NCI-H1694 (cell line): ENCODE data around the gene NT5DC3.
"Not testable (repeated sequence)": the region's sequence is repeated elsewhere in the genome, so short reads cannot be mapped to it uniquely, and the experiment has no call there.

Experiments used
- DNase-seq: peaks from one replicate; lab custom pipeline; 2025; lab: John Stamatoyannopoulos, UW

Gene NT5DC3

GRCh38 chr12:103832048-103832997 is 8.7 kb downstream of the NT5DC3 start:
- no peak for DNase-seq

DNA sequence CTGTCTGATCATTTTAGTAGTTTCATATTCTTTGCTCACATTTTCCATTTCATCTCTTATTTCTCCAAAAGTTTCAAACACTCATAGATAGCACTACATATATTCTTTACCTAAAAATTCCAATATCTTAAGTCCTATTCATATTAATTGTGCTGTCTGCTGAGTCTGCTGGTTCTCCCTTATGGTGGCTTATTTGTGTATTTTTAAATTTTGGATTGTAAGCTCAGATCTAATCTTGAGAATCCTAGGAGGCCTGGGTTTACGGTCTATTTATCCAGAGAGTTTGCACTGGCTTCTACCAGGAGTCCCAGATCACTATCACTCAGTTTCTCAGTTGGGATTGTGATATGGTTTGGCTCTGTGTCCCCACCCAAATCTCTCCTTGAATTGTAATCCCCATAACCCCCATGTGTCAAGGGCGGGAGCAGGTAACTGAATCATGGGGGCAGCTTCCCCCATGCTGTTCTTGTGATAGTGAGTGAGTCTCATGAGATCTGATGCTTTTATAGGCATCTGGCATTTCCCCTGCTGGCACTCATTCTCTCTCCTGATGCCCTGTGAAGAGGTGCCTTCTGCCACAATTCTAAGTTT is 10.2 kb downstream of the NT5DC3 start:
- DNase-seq: no peak

- DNase-seq: no peak
These were observed 10.9 kb downstream of the NT5DC3 start for GRCh38 chr12:103830025-103830725.

- DNase-seq: no peak
These were observed 11.9 kb downstream of the NT5DC3 start for GRCh38 chr12:103829092-103829491.

GRCh38 chr12:103827911-103828391 is 13.1 kb downstream of the NT5DC3 start:
- no peak for DNase-seq

GRCh38 chr12:103824845-103825244 is 16.2 kb downstream of the NT5DC3 start:
- no peak for DNase-seq

- no peak for DNase-seq
These were observed 16.7 kb downstream of the NT5DC3 start for GRCh38 chr12:103824290-103824689.

GRCh38 chr12:103823871-103824270 is 17.2 kb downstream of the NT5DC3 start:
- DNase-seq: no peak

DNA sequence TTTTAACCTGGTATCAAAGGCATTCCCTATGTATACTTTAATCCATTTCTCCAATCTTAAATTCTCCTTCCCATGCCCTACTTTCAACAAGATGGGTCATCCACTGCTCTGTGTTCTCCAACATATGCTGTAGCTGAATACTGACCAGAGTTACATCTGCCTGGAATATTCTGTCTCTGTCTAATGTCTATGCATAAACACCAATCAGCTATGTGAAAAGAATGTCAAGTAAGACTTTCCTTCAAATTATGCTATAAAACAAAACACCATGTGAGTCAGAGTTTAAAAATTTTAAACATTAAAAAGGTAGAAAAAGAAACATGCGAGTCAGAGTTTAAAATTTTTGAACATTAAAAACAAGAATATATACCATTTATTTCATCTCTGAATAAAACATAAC is 19.3 kb downstream of the NT5DC3 start:
- no peak for DNase-seq

DNA sequence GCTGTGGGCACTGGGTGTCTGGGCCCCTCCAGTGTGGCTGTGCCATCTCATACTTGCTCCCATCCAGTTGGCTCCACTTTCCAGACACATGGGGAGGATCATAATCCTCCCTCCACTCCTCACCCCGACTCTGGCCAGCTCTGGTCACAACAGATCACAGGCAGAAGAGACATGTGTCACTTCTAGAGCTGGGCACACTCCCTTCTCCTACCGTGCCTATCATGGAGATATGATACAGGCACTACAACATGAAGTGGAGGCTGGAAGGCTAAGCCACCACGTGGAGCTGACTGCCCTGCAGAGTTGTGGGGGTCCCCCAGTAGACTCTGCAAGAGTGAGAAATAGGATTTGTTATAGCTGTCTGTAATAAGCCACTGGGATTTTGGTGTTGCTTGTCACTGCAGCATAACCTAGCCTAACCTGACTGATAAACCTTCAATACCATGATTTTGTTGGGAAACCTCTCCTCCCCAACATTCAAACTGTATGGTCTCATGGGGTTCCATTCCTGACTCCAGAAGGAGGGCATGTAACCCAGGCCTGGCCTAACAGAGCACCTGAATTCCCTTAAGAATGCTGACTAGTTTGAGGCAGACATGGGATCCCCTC is 20.0 kb downstream of the NT5DC3 start:
- no peak for DNase-seq

DNA sequence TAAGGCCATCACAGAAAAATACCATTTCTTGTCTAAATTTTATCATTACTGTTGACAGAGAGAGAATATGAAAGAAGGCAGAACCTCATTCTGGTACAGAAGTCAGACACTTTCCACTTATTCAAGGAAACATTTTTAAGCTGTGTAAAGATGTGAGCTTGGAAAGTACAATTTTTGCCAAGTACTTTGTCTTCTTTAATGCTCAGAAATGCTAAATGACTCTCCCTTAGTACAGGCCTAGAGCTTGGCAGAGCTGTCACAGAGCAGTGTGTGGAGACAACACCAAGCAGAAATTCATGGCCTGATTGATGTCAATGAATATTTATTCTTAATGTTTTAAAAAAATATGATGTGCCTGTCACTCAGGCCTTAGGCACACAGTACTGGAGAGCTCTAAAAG is 20.7 kb downstream of the NT5DC3 start:
- DNase-seq: no peak

DNA sequence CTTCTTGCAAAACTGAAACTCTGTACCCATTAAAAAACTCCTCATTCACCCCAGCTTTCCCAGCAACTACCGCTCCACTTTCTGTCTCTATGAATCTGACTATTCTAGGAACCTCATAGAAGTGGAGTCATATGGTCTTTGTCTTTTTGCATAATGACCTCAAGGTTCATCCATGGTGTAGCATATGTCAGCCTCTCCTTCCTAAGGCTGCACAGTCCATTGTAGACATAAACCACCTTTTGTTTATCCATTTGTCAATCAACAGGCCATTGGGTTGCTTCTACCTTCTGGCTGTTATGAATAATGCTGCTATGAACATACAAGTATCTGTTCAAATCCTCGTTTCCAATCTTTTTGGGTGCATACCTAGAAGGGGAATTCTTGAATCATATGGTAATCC is 21.1 kb downstream of the NT5DC3 start:
- DNase-seq: no peak

DNA sequence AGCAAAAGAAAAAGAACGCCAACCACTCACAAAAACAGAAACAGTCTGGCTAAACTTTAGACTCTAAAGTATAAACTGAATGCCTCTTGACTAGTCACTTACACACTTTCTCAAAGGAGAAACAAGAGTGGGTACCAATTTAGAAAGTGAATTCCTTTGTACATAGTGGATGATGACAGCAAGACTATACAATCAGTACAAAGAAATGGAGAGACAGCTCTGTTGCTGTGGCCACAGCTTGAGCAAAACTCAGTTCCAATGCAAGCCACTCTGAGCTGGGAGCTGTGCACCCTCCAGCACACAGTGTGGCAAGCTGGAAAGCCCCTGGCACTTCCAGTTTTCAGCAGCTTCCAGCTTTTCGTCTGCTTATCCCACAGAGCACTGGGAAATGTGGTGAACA is 21.7 kb downstream of the NT5DC3 start:
- DNase-seq: no peak

DNA sequence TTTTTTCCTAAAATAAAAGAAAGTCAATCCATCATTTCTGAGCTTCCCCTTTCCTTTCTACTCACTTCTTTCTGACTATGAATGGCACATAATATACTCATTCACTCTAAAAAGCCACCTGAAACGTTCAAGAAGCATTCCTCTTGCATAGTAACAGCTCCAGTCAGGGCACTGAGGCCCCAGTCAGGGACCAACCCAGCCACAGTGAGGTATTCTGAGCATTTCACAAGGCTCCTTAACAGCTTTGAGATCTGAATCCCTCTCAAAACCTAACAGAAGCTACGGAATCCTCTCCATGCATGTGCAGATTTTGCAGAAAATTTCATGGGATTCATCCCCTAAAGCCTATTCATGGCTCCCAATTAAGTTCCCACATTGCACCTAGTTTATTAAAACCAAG is 23.2 kb downstream of the NT5DC3 start:
- no peak for DNase-seq

DNA sequence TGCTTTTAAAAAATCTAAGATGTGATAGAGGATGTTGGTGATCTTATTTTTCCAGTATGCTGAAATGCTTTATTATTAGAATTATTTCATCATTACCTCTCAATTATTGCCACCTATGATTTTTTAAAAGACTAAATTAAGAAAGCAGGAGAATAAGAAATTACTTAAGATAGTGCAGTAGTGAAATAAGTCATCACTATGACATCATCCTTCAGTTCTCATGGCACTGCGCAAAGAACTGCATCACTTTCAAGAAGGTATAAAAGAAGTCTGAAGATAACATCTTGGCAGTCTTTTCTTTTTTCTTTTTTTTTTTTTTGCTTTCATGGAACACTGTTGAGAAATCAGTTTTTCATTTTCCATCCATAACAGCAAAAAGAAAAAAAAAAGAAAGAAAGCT is 24.4 kb downstream of the NT5DC3 start:
- no peak for DNase-seq

DNA sequence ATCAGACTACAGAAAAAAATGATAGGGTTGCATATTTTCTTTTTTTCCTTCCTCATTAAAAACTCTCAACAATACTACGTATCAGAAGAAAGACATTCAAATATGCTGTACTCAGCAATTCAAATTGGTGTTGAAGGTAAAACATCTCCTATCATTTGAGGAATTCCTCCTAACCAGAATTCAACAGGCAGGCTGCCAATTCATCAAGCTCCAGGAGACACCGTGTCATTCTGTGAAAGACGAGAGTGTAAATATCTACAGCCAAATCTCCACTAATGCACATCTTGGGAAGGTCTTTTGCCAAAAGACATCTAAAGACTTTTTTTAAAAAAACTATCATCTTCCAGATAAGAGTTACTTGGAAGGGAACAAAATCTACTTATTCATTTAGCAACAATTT is 26.6 kb downstream of the NT5DC3 start:
- no peak for DNase-seq

GRCh38 chr12:103813949-103814348 is 27.1 kb downstream of the NT5DC3 start:
- DNase-seq: no peak

DNA sequence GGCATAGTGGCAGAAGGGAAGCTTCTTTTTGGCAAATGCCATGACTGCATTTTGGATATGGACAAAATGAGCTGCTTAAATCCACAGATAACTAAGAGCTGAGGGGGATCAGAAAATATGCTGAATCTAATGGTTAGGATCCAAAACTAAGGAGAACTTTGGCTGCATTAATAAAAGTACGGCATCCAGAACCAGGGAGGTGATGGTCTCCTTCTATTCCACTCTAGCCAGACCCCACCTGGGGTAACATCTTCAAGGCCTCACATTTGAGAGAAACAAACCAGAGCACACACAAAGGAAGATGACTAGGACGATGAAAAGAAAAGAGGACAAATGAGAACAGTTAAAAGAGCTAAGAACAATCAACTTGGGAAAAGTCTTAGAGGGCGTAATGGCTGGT is 27.6 kb downstream of the NT5DC3 start:
- no peak for DNase-seq

GRCh38 chr12:103812789-103813188 is 28.2 kb downstream of the NT5DC3 start:
- no peak for DNase-seq

- DNase-seq: no peak
These were observed 29.2 kb downstream of the NT5DC3 start for GRCh38 chr12:103811791-103812190.

DNA sequence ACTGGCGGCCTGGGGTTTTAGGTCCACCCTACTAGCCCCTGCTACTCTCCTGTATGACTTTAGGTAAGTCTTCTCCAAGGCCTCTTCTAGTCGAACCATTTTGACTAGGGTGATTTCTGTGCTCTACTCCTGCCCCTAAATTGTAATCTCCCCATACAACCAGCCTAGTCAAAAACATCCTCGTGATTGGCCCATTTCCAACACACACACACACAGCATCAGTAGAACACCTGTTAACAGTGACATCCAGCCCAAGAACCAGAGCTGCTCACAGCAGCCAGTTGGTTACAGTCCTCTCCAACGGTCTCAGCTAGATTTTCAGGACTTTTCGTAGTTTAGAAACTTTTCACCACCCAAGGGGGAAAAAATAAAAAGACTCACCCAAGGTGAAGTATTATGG is 30.9 kb downstream of the NT5DC3 start:
- peak; percentile 26 for DNase-seq

DNA sequence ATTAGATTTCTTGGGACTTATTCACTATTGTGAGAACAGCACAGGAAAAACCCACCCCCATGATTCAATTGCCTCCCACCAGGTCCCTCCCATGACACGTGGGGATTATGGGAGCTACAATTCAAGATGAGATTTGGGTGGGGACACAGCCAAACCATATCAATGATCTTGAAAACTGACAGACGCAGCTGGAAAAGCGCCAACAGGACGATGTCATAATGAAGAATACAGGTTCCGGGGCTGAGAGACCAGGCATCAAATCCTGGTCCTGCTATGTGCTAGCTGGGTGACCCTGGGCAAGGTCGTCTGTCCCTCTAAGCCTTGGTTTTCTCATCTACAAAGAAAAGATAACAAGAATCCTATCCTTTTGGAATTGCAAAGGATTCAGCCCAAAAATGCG is 31.4 kb downstream of the NT5DC3 start:
- not testable (repeated sequence) for DNase-seq
